NCI-H128 (cell line): ENCODE measurements around the gene MARCO.

ENCODE experiments used
- DNase-seq: peaks from one replicate; lab custom pipeline; 2025; ENCODE audit not compliant: unreplicated experiment; lab: John Stamatoyannopoulos, UW

MARCO gene, protein sequence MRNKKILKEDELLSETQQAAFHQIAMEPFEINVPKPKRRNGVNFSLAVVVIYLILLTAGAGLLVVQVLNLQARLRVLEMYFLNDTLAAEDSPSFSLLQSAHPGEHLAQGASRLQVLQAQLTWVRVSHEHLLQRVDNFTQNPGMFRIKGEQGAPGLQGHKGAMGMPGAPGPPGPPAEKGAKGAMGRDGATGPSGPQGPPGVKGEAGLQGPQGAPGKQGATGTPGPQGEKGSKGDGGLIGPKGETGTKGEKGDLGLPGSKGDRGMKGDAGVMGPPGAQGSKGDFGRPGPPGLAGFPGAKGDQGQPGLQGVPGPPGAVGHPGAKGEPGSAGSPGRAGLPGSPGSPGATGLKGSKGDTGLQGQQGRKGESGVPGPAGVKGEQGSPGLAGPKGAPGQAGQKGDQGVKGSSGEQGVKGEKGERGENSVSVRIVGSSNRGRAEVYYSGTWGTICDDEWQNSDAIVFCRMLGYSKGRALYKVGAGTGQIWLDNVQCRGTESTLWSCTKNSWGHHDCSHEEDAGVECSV

GRCh38 chr2:118942031-118942430, at the start of gene MARCO:
Gene MARCO (plus strand): TSS chr2:118942194. CDS start chr2:118942301, 107 bp downstream.
- no peak for DNase-seq

DNA sequence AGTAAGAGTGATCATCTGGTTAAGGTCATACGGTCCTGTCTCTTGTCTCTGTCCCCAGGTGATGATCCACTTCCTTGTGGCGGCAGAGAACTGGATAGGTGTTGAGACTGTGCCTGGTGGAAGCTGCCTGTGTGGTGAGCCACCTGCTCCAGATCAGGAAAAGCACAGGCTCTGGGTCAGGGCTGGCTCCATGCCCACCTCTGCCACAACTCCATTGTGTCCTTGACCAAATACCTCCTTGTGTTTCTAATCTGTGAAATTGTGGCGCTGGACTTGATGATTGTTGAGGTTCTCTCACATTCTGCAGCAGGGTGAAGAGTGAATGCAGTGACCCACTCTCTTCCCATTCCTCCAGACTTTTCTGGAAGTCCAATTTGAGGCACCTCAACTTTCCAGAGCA, 48.9 kb upstream of the MARCO start:
- DNase-seq: no peak

- DNase-seq: no peak
Observed at GRCh38 chr2:118902266-118903028, 39.5 kb upstream of the MARCO start.

- DNase-seq: no peak
Observed at GRCh38 chr2:118903029-118903351, 39.0 kb upstream of the MARCO start.

DNA sequence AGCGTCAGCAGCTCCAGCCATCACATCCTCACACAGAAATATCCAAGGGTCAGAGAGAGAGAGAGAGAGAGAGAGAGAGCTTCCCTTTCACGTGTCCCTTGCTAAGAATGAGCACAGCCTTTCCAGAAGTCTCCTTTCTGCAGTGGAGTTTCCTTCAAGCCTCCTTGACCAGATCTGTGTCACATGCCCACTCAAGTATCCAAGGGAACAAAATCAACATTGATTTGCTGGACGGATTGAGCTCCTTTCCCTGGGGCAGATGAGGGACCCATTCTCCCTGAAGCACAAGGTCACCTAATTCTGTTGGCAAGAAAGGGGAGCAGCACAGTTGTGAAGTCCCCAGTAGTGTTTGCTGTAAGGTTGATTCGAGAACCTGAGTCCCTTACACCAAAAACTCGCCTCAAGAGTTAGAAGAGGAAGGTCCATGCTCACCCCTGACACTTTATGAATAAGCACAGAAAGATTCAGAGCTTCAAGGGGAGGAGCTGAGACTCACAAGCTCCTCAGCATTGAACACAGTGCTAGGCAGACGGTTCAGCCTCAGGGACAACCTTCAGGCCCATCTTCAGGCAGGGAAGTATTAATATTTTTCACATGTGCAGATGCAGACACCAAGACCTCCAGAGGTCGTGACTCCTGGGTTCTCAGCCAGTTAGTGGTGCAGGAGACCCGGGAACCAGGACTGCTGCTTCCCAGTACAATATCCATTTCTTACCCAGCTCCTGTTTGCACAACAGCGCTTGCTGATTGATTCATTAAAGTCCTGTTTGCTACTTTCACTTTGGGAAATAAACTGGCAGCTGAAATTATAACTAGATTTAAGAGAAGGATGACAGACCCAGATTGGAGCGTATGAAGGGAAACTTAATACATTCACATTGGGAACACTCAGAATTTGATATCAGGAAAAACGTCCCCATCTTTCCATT, 38.2 kb upstream of the MARCO start:
- DNase-seq: no peak

DNA sequence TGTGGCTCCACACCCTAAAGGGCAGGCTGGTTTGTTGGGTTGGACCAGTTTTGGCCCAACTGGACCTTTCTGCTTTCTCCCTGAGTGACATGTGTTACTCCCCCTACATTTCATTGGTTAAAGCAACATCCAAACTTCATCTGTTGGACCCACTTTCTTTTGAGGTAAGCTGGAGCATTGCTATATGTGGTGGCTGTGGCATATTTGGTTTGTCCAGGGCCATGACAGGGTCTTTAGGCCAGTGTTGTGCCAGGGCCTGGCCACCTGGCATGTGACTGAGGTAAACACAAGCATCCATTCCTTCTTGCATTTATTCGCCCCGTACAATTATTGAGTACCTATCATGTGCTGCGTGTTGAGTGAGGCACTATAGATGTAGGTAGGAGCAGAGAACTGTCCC, 36.8 kb upstream of the MARCO start:
- DNase-seq: no peak

- DNase-seq: no peak
Observed at GRCh38 chr2:118906186-118906585, 35.8 kb upstream of the MARCO start.

DNA sequence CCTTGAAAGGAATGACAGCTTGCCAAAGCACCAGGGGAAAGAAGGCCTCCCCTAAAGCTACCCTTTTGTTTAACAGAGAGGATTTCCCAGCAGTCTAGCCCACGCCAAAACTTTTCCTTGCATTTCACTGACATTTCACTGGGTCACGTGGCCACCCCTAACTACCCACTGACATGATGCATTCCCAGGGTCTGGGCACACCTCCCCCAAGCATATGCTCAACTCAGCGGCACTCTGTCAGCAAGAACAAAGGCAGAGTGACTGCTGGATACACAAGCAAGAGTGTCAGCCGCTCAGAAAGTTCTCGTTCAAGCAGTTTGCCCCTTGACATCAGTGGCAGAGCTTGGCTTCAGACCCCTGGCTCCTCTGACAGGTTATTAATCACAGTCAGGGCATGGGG, 34.2 kb upstream of the MARCO start:
- no peak for DNase-seq

- DNase-seq: no peak
Observed at GRCh38 chr2:118909191-118909590, 32.8 kb upstream of the MARCO start.

GRCh38 chr2:118911166-118911856, 30.7 kb upstream of the MARCO start:
- DNase-seq: no peak

DNA sequence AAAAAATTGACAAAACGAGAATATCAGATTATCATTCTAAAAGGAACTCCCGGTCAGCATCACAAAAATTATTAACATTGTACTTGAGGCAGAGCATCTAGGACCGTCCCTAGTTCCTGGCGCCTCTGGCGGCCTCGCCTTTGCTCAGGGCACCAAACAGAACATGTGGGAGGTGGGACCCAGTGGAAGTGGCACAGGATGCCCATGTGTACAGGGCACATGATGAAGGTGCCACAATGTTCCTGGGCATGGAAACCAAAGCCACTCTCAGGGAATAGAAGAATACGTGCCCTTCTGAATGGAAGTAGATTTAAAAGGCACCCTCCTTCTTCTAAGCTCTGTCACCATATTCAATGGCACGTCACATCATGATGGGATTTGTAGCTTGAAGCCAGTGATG, 30.1 kb upstream of the MARCO start:
- no peak for DNase-seq

DNA sequence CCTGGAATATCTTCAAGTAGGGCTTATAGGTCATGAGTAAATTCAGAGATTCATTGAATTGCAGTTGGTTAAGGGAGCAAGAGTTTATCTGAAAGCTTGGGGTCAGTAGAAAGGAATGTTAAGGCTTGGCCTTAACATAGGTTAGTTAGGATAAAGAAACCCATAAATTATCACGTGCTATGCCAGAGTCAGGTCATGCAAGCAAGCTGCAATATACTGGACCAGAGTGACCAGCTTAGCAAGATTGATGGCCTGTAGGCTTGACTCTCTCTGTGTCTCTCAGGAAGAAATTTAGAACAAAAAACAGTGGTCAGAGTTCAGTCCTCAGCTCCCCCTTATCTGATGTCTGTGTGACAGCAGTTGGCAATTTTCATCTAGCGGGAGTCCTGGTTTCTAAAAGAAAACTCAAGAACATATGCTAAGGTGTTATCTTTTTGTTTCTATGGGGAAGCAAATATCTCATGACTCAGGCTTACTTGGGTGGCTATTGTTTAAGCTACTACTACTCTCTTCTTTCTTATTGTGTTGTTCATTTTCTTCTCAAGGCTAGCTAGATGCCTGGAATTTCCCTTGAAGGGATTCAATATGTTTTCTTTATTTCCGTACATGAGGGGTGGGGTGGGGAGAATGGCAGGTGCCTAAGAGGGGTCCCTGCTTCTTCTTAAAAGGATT, 28.7 kb upstream of the MARCO start:
- no peak for DNase-seq

DNA sequence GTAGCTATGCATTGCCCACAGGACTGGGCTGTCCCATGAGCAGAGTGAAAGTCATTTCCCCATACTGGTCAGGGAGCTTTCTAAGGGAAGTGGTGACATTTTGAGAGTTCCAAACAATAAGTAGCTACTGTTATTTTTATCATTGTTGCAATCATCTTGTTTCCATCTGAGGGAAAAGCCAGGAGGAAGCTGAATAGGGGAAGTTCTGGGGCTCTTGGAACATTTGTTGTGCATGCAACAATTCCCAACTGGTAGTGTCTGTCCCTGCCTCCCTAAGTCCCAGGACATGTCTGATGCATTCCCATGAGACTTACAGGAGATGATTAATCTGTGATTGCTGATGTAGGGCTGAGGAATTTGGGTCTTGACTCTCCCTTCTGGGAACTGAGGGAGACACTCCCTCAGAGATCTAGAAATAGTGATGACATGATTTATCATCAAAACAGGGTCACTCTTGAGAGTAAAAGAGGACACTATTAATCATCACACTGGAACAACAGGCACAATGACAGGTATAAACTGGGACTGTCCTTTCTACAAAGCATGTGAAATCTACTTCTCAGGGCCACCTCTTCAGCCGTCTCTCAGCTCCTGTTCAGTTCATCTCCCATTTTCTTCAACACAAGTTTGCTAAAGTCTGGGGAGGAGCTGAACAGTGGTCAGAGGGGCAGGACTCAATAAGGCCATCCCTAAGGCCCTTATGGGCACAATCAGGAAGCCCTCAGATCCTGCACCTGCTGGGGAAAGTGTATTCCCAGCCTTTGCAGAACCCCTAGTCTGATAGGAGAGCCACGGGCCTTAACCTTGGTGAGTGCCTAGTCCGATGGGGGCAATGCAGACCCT, 28.0 kb upstream of the MARCO start:
- DNase-seq: no peak

DNA sequence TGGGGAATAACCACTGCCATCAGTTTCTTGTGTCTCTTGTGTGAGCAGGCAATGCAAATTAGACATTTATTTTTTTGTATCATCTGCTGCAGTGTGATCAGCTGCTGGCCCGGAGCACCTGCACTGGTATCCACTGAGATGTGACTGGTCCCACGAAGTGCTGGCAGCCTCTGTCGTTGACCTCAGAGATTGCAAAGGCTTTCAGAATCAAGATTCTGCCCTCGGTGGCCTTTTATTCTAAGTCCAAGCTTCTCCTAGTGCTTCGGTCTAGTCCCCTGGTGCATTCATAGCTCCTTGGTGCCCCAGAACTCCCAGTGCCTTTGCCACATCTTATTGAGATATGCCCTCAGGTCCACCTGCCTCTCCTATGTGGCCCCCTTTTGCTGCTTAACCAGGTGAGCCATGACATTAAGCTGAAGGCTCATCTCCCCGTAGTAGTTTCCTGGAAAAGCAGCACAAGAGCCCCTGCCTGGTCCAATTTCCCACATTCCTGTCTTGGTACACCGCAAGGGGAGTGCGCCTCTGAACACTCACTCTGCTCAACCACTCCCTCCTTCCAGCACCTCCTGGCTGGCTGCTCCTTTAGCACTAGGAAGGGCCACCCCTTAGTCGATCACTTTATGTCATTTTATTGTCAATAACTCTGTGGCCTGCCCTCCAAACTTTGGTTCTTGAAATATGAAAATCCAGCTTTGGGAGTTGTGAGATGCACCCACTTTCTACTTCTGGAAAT, 27.1 kb upstream of the MARCO start:
- no peak for DNase-seq

- no peak for DNase-seq
Observed at GRCh38 chr2:118918017-118918416, 24.0 kb upstream of the MARCO start.

- no peak for DNase-seq
Observed at GRCh38 chr2:118921646-118922045, 20.3 kb upstream of the MARCO start.

GRCh38 chr2:118922254-118922653, 19.7 kb upstream of the MARCO start:
- DNase-seq: no peak

- DNase-seq: no peak
Observed at GRCh38 chr2:118923371-118923770, 18.6 kb upstream of the MARCO start.

DNA sequence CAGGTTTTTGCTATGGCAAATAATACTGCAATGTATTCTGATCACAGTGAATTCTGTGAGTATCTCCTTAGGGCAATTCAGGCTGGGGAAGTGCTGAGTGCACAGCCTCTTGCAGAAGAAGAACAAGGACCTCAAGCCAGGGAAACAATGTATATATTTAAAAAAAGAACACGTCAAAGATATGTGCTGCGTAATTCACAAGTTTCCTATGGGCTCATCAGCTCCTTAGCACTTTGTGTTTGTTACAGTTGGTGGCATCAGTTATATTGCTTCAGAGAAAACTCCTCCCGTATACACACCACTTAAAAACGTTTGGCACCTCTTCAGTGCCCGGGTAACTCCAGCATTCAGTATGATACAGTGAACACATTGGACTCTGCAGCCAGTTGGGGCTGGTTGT, 16.5 kb upstream of the MARCO start:
- DNase-seq: no peak
